Transverse colon (tissue), 4 donors: ENCODE measurements around the gene TWF1.

Experiments used
- POLR2A ChIP-seq: fragments of 450-650 bp; IDR thresholded peaks from one replicate; pipeline ENCODE4 v1.6.1; 2016; ENCODE audit warnings: antibody characterized with exemption, mild to moderate bottlenecking, moderate library complexity
- POLR2AphosphoS5 ChIP-seq, 3 donors: sonication (generic); formaldehyde crosslinking; IDR thresholded peaks; one replicate each; pipeline ENCODE4 v1.6.1; 2016; ENCODE audit warnings: antibody characterized with exemption in 3 of 3
- TF ChIP-seq, protein P1 (sequence below), 5 experiments: fragments of 200-600 bp in 3 of 5; fragments of 450-650 bp in 2 of 5; sonication (generic) in 3 of 5; IDR thresholded peaks; 1 replicate in 2 of 5; 2 replicates in 3 of 5; pipeline ENCODE4 v1.5.1; 2016 to 2017; ENCODE audit warnings: antibody characterized with exemption in 5 of 5, inconsistent platforms in 3 of 5, mild to moderate bottlenecking in 2 of 5, moderate library complexity in 1 of 5

GRCh38 chr12:43812057-43812456 lies 5.9 kb upstream of the TWF1 start:
- TF ChIP-seq, protein P1, sequence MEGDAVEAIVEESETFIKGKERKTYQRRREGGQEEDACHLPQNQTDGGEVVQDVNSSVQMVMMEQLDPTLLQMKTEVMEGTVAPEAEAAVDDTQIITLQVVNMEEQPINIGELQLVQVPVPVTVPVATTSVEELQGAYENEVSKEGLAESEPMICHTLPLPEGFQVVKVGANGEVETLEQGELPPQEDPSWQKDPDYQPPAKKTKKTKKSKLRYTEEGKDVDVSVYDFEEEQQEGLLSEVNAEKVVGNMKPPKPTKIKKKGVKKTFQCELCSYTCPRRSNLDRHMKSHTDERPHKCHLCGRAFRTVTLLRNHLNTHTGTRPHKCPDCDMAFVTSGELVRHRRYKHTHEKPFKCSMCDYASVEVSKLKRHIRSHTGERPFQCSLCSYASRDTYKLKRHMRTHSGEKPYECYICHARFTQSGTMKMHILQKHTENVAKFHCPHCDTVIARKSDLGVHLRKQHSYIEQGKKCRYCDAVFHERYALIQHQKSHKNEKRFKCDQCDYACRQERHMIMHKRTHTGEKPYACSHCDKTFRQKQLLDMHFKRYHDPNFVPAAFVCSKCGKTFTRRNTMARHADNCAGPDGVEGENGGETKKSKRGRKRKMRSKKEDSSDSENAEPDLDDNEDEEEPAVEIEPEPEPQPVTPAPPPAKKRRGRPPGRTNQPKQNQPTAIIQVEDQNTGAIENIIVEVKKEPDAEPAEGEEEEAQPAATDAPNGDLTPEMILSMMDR (IDR thresholded peaks at IDR 0.05) = no peak
- TF ChIP-seq POLR2A (no peak), POLR2AphosphoS5 (IDR thresholded peaks at IDR 0.05) (no peak)
